Measurements from ENCODE around the gene ATP5PD. TPM values are rescaled to one million over a fixed set of nuclear protein-coding genes. Genes with fewer than 3 reads are reported as not detected.

Gene ATP5PD
- total RNA-seq: 153 to 161 TPM (median 153 TPM) in 3 replicates

DNA sequence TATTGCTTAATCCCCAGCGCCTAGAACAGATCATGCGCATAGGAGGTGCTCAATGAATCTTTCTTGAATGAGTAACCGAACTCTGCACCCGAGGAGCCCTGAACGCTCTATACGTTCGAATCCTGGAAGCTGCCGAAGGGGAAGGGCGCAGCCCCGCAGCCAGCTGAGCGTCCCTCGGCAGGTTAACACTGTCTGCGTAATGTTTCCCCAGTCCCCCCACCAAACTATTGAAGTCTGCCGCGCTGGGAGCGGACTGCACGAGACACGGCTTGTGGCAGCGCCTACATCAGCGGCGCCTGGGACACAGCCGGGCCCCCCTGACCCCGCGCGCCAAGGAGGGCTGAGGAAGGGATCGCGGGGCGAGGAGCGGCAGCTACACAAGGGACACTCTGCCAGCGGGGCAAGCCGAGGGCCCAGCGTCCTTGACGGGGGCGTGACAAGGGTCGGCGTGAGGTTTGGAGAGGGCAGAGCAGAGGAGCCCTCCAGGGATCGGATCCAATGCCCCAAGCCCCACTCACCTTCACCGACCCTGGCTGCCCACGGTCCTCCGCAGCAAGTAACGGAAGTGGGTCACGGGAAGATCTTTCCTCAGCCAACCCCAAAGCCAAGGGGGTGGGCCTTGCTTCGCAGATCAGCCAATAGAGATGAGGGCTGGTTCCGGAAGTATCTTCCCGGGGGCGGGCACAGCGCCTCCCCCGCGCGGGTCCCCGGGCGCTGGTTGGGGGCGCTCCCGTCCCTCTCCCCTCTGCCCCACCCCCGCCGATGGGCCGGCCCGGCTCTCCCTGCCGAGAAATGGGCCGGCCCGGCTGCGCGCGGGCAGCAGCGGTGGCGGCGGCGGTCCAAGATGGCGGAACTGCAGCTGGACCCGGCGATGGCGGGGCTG is at the start of gene ATP5PD, which contains the start of gene KCTD2:
ATP5PD (minus strand) TSS at position 563 of the 883 bp plus-strand sequence. CDS start 4,319 bp downstream, outside the sequence.
KCTD2 (plus strand) TSS at position 819 of the 883 bp plus-strand sequence; CDS start at position 845, 26 bp downstream.
- H3K4me1 Mint-ChIP-seq: peaks cover 33% of the 10 kb centered on the region
- no peaks in the 10 kb centered on the region for H3K9me3 Mint-ChIP-seq
- H3K27ac Mint-ChIP-seq: peak within 1 kb of the TSS; percentile 96
- H3K4me3 Mint-ChIP-seq: peak within 1 kb of the TSS; percentile 99
- peak; percentile 90 to 93 for DNase-seq (ENCODE audit: low spot score in 2 of 2, unreplicated experiment in 2 of 2)
- TF ChIP-seq CTCF (IDR thresholded peaks at IDR 0.05; ENCODE audit: unreplicated experiment): no peak
- no peaks in the 10 kb centered on the region for H3K27me3 Mint-ChIP-seq (ENCODE audit: low read depth)
- peaks cover 8% of the 10 kb centered on the region for H3K36me3 Mint-ChIP-seq

DNA sequence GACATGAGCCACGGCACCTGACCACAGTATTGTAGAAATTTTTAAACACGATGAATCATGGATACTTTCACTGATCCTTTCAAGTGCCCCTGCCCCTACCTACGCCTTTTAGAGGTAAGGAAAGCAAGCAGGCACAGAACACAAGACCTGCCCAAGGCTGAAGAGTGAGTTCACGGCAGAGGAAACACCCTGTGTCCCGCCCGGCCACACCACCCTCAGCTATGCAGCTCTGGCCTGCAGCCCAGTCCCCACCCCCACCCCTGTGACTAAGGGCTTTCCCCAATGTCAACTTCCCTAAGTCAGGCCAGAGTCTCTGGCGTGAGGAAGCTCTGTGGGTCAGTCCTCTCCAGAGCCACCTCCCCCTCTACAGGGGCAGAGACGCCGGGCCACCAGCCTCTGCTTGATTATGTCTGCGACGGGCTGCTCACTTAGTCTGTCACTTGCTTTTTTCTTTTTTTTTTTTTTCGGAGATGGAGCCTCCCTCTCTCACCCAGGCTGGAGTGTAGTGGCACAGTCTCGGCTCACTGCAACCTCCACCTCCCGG is 49.4 kb upstream of the ATP5PD start:
- Mint-ChIP-seq H3K9me3 (no peaks in the 10 kb centered on the region), H3K27ac (peak overlapping the region; percentile 93), H3K27me3 (ENCODE audit: low read depth) (no peaks in the 10 kb centered on the region), H3K36me3 (peaks cover 18% of the 10 kb centered on the region), H3K4me3 (no peak overlapping the region), H3K4me1 (peaks cover 47% of the 10 kb centered on the region)
- no peak for TF ChIP-seq CTCF (IDR thresholded peaks at IDR 0.05; ENCODE audit: unreplicated experiment)
- no peak for DNase-seq (ENCODE audit: low spot score in 2 of 2, unreplicated experiment in 2 of 2)

GRCh38 chr17:75094871-75095399 is 48.2 kb upstream of the ATP5PD start:
- Mint-ChIP-seq H3K27me3 (ENCODE audit: low read depth) (no peaks in the 10 kb centered on the region), H3K4me1 (peaks cover 57% of the 10 kb centered on the region), H3K4me3 (no peak overlapping the region), H3K36me3 (peaks cover 10% of the 10 kb centered on the region), H3K9me3 (no peaks in the 10 kb centered on the region), H3K27ac (no peak overlapping the region)
- TF ChIP-seq CTCF (IDR thresholded peaks at IDR 0.05; ENCODE audit: unreplicated experiment): no peak
- DNase-seq (ENCODE audit: low spot score in 2 of 2, unreplicated experiment in 2 of 2): no peak

DNA sequence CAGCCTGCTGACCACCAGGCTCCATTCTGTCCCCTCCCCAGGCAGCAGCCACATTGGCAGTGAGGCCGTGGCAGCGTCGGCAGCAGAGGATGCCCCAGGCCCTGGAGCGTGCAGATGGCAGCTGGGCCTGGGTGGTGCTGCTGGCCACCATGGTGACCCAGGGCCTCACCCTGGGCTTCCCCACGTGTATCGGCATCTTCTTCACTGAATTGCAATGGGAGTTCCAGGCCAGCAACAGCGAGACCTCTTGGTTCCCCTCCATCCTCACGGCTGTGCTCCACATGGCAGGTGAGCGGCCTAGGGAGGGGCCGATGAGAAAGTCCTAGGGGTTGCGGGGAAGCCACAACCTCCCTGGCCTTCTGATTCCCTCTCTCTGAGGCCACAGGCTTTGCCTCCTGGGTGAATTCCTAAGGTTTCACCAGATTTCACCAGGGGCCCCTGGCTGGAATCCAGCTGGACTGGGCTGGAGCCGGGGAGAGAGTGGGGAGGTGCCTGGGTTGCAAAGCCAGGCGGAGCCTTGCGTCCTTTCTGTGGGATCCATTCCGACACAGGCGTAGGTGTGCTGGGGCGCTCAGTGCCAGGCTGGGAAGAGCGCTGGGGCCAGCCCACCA is 46.9 kb upstream of the ATP5PD start:
- Mint-ChIP-seq H3K36me3 (peaks cover 5% of the 10 kb centered on the region), H3K9me3 (no peaks in the 10 kb centered on the region), H3K4me3 (peak overlapping the region; percentile 10), H3K4me1 (peaks cover 67% of the 10 kb centered on the region), H3K27me3 (ENCODE audit: low read depth) (no peaks in the 10 kb centered on the region), H3K27ac (peak overlapping the region; percentile 77)
- no peak for TF ChIP-seq CTCF (IDR thresholded peaks at IDR 0.05; ENCODE audit: unreplicated experiment)
- DNase-seq (ENCODE audit: low spot score in 2 of 2, unreplicated experiment in 2 of 2): no peak

GRCh38 chr17:75091855-75092327 is 45.1 kb upstream of the ATP5PD start:
- H3K27ac Mint-ChIP-seq: peak overlapping the region; percentile 77
- DNase-seq (ENCODE audit: low spot score in 2 of 2, unreplicated experiment in 2 of 2): no peak
- peaks cover 69% of the 10 kb centered on the region for H3K4me1 Mint-ChIP-seq
- peak overlapping the region; percentile 9 for H3K4me3 Mint-ChIP-seq
- H3K9me3 Mint-ChIP-seq: no peaks in the 10 kb centered on the region
- H3K27me3 Mint-ChIP-seq (ENCODE audit: low read depth): no peaks in the 10 kb centered on the region
- H3K36me3 Mint-ChIP-seq: no peaks in the 10 kb centered on the region
- TF ChIP-seq CTCF (IDR thresholded peaks at IDR 0.05; ENCODE audit: unreplicated experiment): no peak
